ENCODE measurements around the gene KIRREL2.

GRCh38 chr19:35905178-35905727 lies 48.5 kb downstream of the KIRREL2 start:
- TF ChIP-seq CTCF (IDR thresholded peaks at IDR 0.05 in 8 of 11, conservative IDR thresholded peaks at IDR 0.05 in 3 of 11) (no peak), POLR2AphosphoS5 (IDR thresholded peaks at IDR 0.05) (no peak), POLR2A (IDR thresholded peaks at IDR 0.05) (no peak)

Measured in spleen (tissue), 7 donors.